Right ventricle myocardium inferior (tissue), 1 donor: ENCODE measurements around the gene KCNH5. TPM values are rescaled to one million over a fixed set of nuclear protein-coding genes. Genes with fewer than 3 reads are reported as not detected.

ENCODE experiments used
- ATAC-seq: fragments of 200-7000 bp; cut with Tn5 transposase; one replicate; pipeline ENCODE4 v1.9.1; 2020; ENCODE audit warnings: mild to moderate bottlenecking, moderate library complexity
- DNase-seq: peaks from one replicate; pipeline ENCODE4 v3.0.0; 2021; ENCODE audit errors: missing footprints
- intact Hi-C: fragments of 100-400 bp; cut with DNase I; formaldehyde crosslinking; loops from one replicate; pipeline ENCODE4 v1.11.0; 2022
- total RNA-seq: library from RNA; stranded (reverse); fragmentation: NEBNext Ultra II Directional; extraction: Animal tissue kit (Norgen Biotek cat#: 25700); gene quantifications from one replicate; pipeline ENCODE4 v1.2.1, GENCODE V29; 2021
- donor health status: DM: no; HTN: yes; CAD: no; lungs with severe emphysema.

Gene KCNH5
- total RNA-seq, 1 donor from 2014 or later, result not detected

GRCh38 chr14:63009495-63009894 is 35.8 kb downstream of the KCNH5 start:
- no peak for ATAC-seq
- intact Hi-C loops, result no loop called here
- DNase-seq, result no peak

- DNase-seq, result no peak
- no peak for ATAC-seq
- intact Hi-C loops, result no loop called here
Observed at GRCh38 chr14:63006531-63006930, 38.7 kb downstream of the KCNH5 start.

- no peak for ATAC-seq
- DNase-seq, result no peak
- intact Hi-C loops, result no loop called here
Observed at GRCh38 chr14:62994096-62994495, 51.2 kb downstream of the KCNH5 start.

- intact Hi-C loops, result no loop called here
- no peak for ATAC-seq
Observed at GRCh38 chr14:62988967-62989366, 56.3 kb downstream of the KCNH5 start.

GRCh38 chr14:62983821-62984220 is 61.4 kb downstream of the KCNH5 start:
- ATAC-seq (no peak), DNase-seq (no peak)
- intact Hi-C loops, result no loop called here

More at GRCh38 chr14:62988967-62989366, 56.3 kb downstream of the KCNH5 start:
- no peak for DNase-seq

- DNase-seq, result no peak
- no peak for ATAC-seq
- intact Hi-C loops, result no loop called here
Observed at GRCh38 chr14:62980693-62981092, 64.6 kb downstream of the KCNH5 start.

GRCh38 chr14:62957562-62957961 is 87.7 kb downstream of the KCNH5 start:
- ATAC-seq (no peak), DNase-seq (no peak)
- intact Hi-C loops, result no loop called here

GRCh38 chr14:62956413-62956812 is 88.8 kb downstream of the KCNH5 start:
- DNase-seq, result no peak
- no peak for ATAC-seq
- intact Hi-C loops, result no loop called here

- intact Hi-C loops, result no loop called here
- ATAC-seq, result no peak
- DNase-seq, result no peak
Observed at GRCh38 chr14:62954165-62954564, 91.1 kb downstream of the KCNH5 start.

- no peak for DNase-seq
- ATAC-seq, result no peak
- intact Hi-C loops, result no loop called here
Observed at GRCh38 chr14:62952226-62952625, 93.0 kb downstream of the KCNH5 start.

- ATAC-seq, result no peak
- intact Hi-C loops, result no loop called here
- no peak for DNase-seq
Observed at GRCh38 chr14:62947301-62947700, 98.0 kb downstream of the KCNH5 start.

- DNase-seq (no peak), ATAC-seq (no peak)
- intact Hi-C loops, result no loop called here
Observed at GRCh38 chr14:62946221-62946620, 99.0 kb downstream of the KCNH5 start.

GRCh38 chr14:62943202-62943601 is 102.1 kb downstream of the KCNH5 start:
- ATAC-seq (no peak), DNase-seq (no peak)
- intact Hi-C loops, result no loop called here

GRCh38 chr14:62939970-62940369 is 105.3 kb downstream of the KCNH5 start:
- ATAC-seq (no peak), DNase-seq (no peak)
- intact Hi-C loops, result no loop called here

- no peak for DNase-seq
- no peak for ATAC-seq
- intact Hi-C loops, result no loop called here
Observed at GRCh38 chr14:62938778-62939177, 106.5 kb downstream of the KCNH5 start.

- intact Hi-C loops, result no loop called here
- DNase-seq (no peak), ATAC-seq (no peak)
Observed at GRCh38 chr14:62934439-62934838, 110.8 kb downstream of the KCNH5 start.

- intact Hi-C loops, result no loop called here
- DNase-seq (no peak), ATAC-seq (no peak)
Observed at GRCh38 chr14:62921466-62921865, 123.8 kb downstream of the KCNH5 start.

- intact Hi-C loops, result no loop called here
- ATAC-seq (no peak), DNase-seq (no peak)
Observed at GRCh38 chr14:62916551-62916950, 128.7 kb downstream of the KCNH5 start.

GRCh38 chr14:62914873-62915272 is 130.4 kb downstream of the KCNH5 start:
- intact Hi-C loops, result no loop called here
- no peak for DNase-seq
- no peak for ATAC-seq

- intact Hi-C loops, result no loop called here
Observed at GRCh38 chr14:62914025-62914424, 131.2 kb downstream of the KCNH5 start.

GRCh38 chr14:62908506-62908905 is 136.8 kb downstream of the KCNH5 start:
- ATAC-seq (no peak), DNase-seq (no peak)
- intact Hi-C loops, result no loop called here

More at GRCh38 chr14:62914025-62914424, 131.2 kb downstream of the KCNH5 start:
- ATAC-seq, result no peak
- DNase-seq, result no peak

- DNase-seq, result no peak
- intact Hi-C loops, result no loop called here
- ATAC-seq, result no peak
Observed at GRCh38 chr14:62905566-62905965, 139.7 kb downstream of the KCNH5 start.
